A549 (cell line): ENCODE data around the gene PILRB.

ENCODE experiments used
- CTCF ChIP-seq: fragments of >200 bp; sonication (Bioruptor Twin); formaldehyde crosslinking; IDR thresholded peaks from 3 replicates; pipeline ENCODE4 v1.5.1; 2016
- POLR2A ChIP-seq: IDR thresholded peaks from 2 replicates; pipeline ENCODE4 v1.6.1; 2012; ENCODE audit warnings: mild to moderate bottlenecking, low read length
- RFX5 ChIP-seq: fragments of 450-650 bp; IDR thresholded peaks from 2 replicates; pipeline ENCODE4 v1.7.1; 2014; ENCODE audit warnings: antibody characterized with exemption, mild to moderate bottlenecking, moderate library complexity
- TF ChIP-seq, protein P1 (sequence below): fragments of 250-450 bp; sonication (Bioruptor Pico); IDR thresholded peaks from 2 replicates; pipeline ENCODE4 v1.5.0; 2021; ENCODE audit warnings: mild to moderate bottlenecking, moderate library complexity, borderline replicate concordance

GRCh38 chr7:100356416-100357068 is 1.4 kb upstream of the PILRB start:
- TF ChIP-seq, protein P1, sequence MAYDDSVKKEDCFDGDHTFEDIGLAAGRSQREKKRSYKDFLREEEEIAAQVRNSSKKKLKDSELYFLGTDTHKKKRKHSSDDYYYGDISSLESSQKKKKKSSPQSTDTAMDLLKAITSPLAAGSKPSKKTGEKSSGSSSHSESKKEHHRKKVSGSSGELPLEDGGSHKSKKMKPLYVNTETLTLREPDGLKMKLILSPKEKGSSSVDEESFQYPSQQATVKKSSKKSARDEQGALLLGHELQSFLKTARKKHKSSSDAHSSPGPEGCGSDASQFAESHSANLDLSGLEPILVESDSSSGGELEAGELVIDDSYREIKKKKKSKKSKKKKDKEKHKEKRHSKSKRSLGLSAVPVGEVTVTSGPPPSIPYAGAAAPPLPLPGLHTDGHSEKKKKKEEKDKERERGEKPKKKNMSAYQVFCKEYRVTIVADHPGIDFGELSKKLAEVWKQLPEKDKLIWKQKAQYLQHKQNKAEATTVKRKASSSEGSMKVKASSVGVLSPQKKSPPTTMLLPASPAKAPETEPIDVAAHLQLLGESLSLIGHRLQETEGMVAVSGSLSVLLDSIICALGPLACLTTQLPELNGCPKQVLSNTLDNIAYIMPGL (CRISPR knock-in tag): no peak
- no peak for TF ChIP-seq RFX5
- TF ChIP-seq POLR2A: no peak
- no peak for TF ChIP-seq CTCF
